Measurements from ENCODE around the gene THOC7. TPM values are rescaled to one million over a fixed set of nuclear protein-coding genes. Genes with fewer than 3 reads are reported as not detected.

Gene THOC7
- total RNA-seq, 3 donors from 2014 or later (not counting 1 experiment from before 2014, with no cell fraction given): 30.3 to 35.8 (median 32.5) TPM

DNA sequence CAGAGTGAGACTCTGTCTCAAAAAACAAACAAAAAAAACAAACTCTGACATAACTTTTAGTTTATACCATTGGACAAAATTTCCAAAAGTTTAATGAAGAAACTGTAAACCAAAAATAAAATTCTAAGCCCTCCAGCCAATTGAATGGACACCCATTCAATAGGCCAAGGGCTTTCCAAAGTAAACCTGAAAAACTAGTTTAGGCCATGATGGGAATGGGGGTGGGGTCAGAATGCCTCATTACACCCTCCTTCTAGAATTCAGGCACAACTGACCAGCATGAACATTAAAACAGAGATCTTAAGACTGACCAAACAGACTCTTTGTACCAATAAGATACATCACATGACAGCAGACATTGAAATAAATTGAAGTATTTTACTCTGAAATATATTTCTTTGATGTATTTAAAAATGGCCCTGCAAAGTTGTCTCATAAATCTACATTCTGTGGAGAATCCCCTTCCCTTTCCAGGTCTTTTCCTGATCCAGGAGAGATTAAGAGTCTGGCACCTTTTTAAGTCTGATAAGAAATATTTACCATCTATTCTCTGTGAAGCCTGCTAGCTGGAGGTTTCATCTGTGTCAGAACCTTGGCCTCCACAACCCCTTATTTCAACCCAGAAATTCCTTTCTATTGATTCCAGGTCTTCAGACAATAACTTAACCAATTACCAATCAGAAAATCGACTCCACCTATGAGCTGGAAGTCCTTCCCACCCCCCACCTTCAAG is 15.7 kb downstream of the THOC7 start:
- no peaks in the 10 kb centered on the region for H3K9me3 Mint-ChIP-seq

DNA sequence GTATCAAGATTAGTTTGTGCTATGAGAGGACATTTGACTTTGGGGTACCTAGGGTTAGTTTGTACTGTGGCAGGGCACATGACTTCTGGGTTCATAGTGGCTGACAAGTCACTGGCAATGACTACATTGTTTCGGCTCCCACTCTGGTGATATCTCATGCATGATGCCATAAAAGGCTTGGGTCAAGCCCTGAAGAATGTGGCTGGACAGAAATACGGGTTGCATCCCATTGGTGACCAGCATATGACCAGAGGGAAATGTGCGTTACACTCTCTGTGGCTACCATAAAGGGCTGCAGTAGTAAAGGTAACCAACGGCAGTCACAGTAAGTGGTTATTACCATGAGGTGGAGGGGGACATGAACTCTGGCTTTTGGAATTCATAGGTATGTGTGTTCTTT is 18.4 kb downstream of the THOC7 start:
- ATAC-seq (no peak), DNase-seq (no peak)
- Histone ChIP-seq H3K27ac (ENCODE audit: low read length) (no peak overlapping the region), H3K27me3 (ENCODE audit: control insufficient read depth, insufficient read depth, low read length) (no peaks in the 10 kb centered on the region), H3K4me3 (ENCODE audit: low read length) (no peak overlapping the region), H3K36me3 (ENCODE audit: control insufficient read depth, insufficient read depth, low read length) (no peaks in the 10 kb centered on the region), H3K9me3 (ENCODE audit: control insufficient read depth, insufficient read depth, low read length) (no peaks in the 10 kb centered on the region), H3K4me1 (ENCODE audit: control insufficient read depth, insufficient read depth, low read length) (no peaks in the 10 kb centered on the region)
- peaks cover 0 to 3% of the 10 kb centered on the region in 2 donors for H3K9me3 Mint-ChIP-seq
- H3K27ac Mint-ChIP-seq: no peak overlapping the region
- TF ChIP-seq, protein P1, sequence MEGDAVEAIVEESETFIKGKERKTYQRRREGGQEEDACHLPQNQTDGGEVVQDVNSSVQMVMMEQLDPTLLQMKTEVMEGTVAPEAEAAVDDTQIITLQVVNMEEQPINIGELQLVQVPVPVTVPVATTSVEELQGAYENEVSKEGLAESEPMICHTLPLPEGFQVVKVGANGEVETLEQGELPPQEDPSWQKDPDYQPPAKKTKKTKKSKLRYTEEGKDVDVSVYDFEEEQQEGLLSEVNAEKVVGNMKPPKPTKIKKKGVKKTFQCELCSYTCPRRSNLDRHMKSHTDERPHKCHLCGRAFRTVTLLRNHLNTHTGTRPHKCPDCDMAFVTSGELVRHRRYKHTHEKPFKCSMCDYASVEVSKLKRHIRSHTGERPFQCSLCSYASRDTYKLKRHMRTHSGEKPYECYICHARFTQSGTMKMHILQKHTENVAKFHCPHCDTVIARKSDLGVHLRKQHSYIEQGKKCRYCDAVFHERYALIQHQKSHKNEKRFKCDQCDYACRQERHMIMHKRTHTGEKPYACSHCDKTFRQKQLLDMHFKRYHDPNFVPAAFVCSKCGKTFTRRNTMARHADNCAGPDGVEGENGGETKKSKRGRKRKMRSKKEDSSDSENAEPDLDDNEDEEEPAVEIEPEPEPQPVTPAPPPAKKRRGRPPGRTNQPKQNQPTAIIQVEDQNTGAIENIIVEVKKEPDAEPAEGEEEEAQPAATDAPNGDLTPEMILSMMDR (IDR thresholded peaks at IDR 0.05): no peak
- no peak overlapping the region for H3K4me3 Mint-ChIP-seq
- intact Hi-C loops (cut with micrococcal nuclease): no loop called here
- H3K4me1 Mint-ChIP-seq: peaks cover 5 to 20% of the 10 kb centered on the region in 2 donors
- H3K27me3 Mint-ChIP-seq (ENCODE audit: low read depth in 2 of 2): no peaks in the 10 kb centered on the region
- H3K36me3 Mint-ChIP-seq: peaks cover 6% of the 10 kb centered on the region
- 93% methylated on average over 4 of the region's 4 CpGs for WGBS (ENCODE audit: insufficient coverage)

More for the DNA sequence above, 15.7 kb downstream of the THOC7 start:
- Mint-ChIP-seq H3K27ac (no peak overlapping the region), H3K4me3 (no peak overlapping the region), H3K27me3 (ENCODE audit: low read depth in 2 of 2) (no peaks in the 10 kb centered on the region), H3K4me1 (peaks cover 15 to 17% of the 10 kb centered on the region in 2 donors), H3K36me3 (no peaks in the 10 kb centered on the region)
- no peak overlapping the region for H3K27ac ChIP-seq (ENCODE audit: low read length)
- no peaks in the 10 kb centered on the region for H3K9me3 ChIP-seq (ENCODE audit: control insufficient read depth, insufficient read depth, low read length)
- no peak for ATAC-seq
- TF ChIP-seq, protein P1 (IDR thresholded peaks at IDR 0.05): no peak
- no peaks in the 10 kb centered on the region for H3K36me3 ChIP-seq (ENCODE audit: control insufficient read depth, insufficient read depth, low read length)
- no peak overlapping the region for H3K4me3 ChIP-seq (ENCODE audit: low read length)
- H3K27me3 ChIP-seq (ENCODE audit: control insufficient read depth, insufficient read depth, low read length): no peaks in the 10 kb centered on the region
- intact Hi-C loops (cut with micrococcal nuclease): no loop called here
- H3K4me1 ChIP-seq (ENCODE audit: control insufficient read depth, insufficient read depth, low read length): no peaks in the 10 kb centered on the region
- WGBS (ENCODE audit: insufficient coverage): 89% methylated on average over 1 of the region's 1 CpG
- no peak for DNase-seq

DNA sequence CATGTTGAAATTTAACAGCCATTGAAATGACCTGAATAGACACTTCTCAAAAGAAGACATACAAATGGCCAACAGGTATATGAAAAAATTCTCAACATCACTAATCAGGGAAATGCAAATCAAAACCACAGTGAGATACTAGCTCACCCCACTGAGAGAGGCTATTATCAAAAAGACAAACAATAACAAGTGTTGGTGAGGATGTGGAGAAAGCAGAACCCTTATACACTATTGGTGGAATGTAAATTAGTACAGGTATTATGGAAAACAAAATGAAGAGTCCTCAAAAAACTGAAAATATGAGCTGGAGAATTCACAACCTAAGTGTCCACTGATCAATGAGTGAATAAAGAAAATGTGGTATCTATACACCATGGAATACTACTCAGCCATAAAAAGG is 21.5 kb downstream of the THOC7 start:
- DNase-seq (no peak), ATAC-seq (no peak)
- Histone ChIP-seq H3K4me1 (ENCODE audit: control insufficient read depth, insufficient read depth, low read length) (no peaks in the 10 kb centered on the region), H3K9me3 (ENCODE audit: control insufficient read depth, insufficient read depth, low read length) (no peaks in the 10 kb centered on the region), H3K36me3 (ENCODE audit: control insufficient read depth, insufficient read depth, low read length) (no peaks in the 10 kb centered on the region), H3K27ac (ENCODE audit: low read length) (no peak overlapping the region), H3K4me3 (ENCODE audit: low read length) (no peak overlapping the region), H3K27me3 (ENCODE audit: control insufficient read depth, insufficient read depth, low read length) (no peaks in the 10 kb centered on the region)
- Mint-ChIP-seq H3K36me3 (peaks cover 6% of the 10 kb centered on the region), H3K27ac (no peak overlapping the region), H3K4me1 (peaks cover 10 to 20% of the 10 kb centered on the region in 2 donors), H3K9me3 (peaks cover 0 to 3% of the 10 kb centered on the region in 2 donors), H3K27me3 (ENCODE audit: low read depth in 2 of 2) (no peaks in the 10 kb centered on the region), H3K4me3 (no peak overlapping the region)
- TF ChIP-seq, protein P1 (IDR thresholded peaks at IDR 0.05): no peak
- intact Hi-C loops (cut with micrococcal nuclease): no loop called here

DNA sequence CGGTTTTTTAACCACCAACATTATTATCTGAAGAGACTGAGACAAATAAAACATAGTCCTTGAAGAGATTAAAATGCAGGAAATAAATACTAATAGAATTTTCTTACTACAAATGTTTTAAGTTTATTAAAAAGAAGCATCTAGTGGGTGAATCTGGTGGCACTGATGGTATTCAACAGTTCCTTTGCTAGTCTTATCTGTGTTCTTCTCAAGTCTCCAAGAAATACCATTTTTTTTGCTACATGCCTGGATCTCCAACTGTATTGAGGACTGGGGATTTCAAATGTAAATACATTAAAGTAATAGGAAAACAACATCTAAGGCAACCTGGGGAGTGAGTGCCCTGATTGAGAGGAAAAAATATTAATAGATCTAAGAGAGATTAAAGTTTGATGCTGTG is 21.9 kb downstream of the THOC7 start:
- no CpG with 5 or more reads among the region's 1 CpG for WGBS (ENCODE audit: insufficient coverage)
- intact Hi-C loops (cut with micrococcal nuclease): no loop called here
- peaks cover 0 to 3% of the 10 kb centered on the region in 2 donors for H3K9me3 Mint-ChIP-seq
- H3K36me3 ChIP-seq (ENCODE audit: control insufficient read depth, insufficient read depth, low read length): no peaks in the 10 kb centered on the region
- no peak overlapping the region for H3K27ac ChIP-seq (ENCODE audit: low read length)
- H3K4me1 ChIP-seq (ENCODE audit: control insufficient read depth, insufficient read depth, low read length): no peaks in the 10 kb centered on the region
- no peak overlapping the region for H3K4me3 ChIP-seq (ENCODE audit: low read length)
- no peaks in the 10 kb centered on the region for H3K27me3 ChIP-seq (ENCODE audit: control insufficient read depth, insufficient read depth, low read length)
- H3K4me3 Mint-ChIP-seq: no peak overlapping the region
- TF ChIP-seq, protein P1 (IDR thresholded peaks at IDR 0.05): no peak
- ATAC-seq: no peak
- H3K36me3 Mint-ChIP-seq: peaks cover 6% of the 10 kb centered on the region
- DNase-seq: no peak
- H3K4me1 Mint-ChIP-seq: peaks cover 10 to 20% of the 10 kb centered on the region in 2 donors
- H3K27me3 Mint-ChIP-seq (ENCODE audit: low read depth in 2 of 2): no peaks in the 10 kb centered on the region
- H3K9me3 ChIP-seq (ENCODE audit: control insufficient read depth, insufficient read depth, low read length): no peaks in the 10 kb centered on the region
- H3K27ac Mint-ChIP-seq: no peak overlapping the region

Measured in natural killer cell (primary cell).